ACHN (cell line): ENCODE measurements around the gene DEPP1.

Experiments
- DNase-seq: peaks from one replicate; pipeline ENCODE4 v3.0.0-alpha.2; 2015
- in situ Hi-C: cut with HindIII; loops from 2 replicates; pipeline ENCODE4 v1.10.0; 2017; ENCODE audit warnings: low sequenced_read_pairs, low pct_ligation_motif_present, low pct_unique_long_range_greater_than_20kb

Gene DEPP1

GRCh38 chr10:44970812-44971395 lies 7.7 kb downstream of the DEPP1 start:
- no peak for DNase-seq

GRCh38 chr10:44969854-44970253 lies 8.8 kb downstream of the DEPP1 start:
- in situ Hi-C loops, result no loop called here
- DNase-seq, result no peak

More at GRCh38 chr10:44970812-44971395, 7.7 kb downstream of the DEPP1 start:
- in situ Hi-C loops, result no loop called here

DNA sequence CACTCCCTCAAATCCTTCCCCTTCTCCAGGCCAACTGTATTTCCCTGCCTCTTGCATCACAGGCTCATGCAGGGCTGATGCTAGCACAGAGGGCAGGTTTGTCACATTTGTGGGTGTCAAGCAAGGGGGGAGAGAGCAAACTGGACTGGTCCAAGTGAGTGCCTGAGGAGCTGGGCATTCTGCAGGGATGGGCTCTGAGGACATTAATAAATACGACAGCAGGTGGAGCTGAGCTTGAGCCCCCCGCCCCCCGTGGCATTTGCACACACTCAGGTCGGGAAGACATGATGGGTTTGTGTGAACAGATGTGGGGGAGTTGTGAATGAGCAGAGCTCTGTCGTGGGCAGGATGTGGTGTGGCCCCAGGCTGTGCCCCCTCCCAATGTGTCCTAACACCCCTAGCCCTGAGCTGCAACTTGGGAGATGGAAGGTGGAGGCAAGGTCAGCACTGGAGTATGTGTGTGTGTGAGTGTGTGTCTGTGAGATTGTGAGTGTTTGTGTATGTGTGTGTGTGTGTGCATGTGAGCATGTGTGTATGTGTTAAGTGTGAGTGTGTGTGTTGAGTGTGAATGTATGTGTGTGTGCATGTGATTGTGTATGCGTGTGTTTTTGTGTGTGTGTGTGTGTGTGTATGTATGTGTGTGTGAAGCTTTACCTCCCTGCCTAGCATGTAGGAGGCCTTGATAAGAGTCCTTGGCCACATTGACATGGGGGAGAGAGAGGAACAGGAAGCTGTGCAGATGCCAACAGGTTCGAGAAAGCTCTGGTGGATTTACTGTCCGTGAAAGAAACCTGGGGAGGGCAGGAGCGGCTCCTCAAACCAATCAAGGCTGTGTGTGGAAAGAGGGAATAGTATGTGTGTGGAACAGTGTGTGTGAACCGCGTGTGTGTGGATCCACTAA lies 9.9 kb downstream of the DEPP1 start:
- no peak for DNase-seq
- in situ Hi-C loops, result no loop called here

- in situ Hi-C loops, result no loop called here
- DNase-seq, result no peak
Measured at GRCh38 chr10:44968091-44968490, 10.5 kb downstream of the DEPP1 start.

- DNase-seq, result no peak
- in situ Hi-C loops, result no loop called here
Measured at GRCh38 chr10:44967616-44968015, 11.0 kb downstream of the DEPP1 start.

GRCh38 chr10:44966816-44967509 lies 11.6 kb downstream of the DEPP1 start:
- no peak for DNase-seq

DNA sequence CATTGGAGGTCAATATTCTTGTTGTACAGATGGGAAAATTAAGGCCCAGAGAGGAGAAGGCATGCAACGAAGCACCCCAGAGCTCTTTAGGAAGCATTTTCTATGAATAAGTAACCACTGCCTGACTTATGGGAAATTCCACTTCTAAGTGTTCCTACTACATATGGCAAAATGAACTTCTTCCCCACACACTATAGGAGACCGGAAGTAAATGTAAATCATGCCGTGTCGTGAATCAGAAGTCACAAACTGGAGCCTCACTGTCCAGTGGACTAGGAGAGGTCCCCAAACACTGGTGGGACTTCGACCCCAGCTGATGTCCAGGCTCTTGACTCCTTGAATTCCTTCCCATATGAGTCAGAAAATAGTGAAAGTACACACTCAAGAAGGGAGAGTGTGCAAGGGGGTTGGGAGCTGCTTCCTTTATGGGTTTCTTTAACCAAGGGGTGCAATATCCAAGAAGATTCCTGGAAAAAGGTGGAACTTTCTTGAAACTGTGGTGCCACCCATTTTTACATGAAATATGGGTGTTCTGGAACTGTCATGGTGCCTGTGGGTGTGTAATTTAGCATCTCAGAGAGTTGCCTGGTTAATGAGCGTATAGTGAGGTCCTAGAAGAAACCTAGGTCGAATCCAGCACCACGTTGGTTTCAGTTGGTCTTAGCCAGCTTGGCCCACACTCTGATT lies 12.3 kb downstream of the DEPP1 start:
- no peak for DNase-seq
- in situ Hi-C loops, result no loop called here

More at GRCh38 chr10:44966816-44967509, 11.6 kb downstream of the DEPP1 start:
- in situ Hi-C loops, result no loop called here

GRCh38 chr10:44965651-44966097 lies 12.9 kb downstream of the DEPP1 start:
- no peak for DNase-seq
- in situ Hi-C loops, result no loop called here

GRCh38 chr10:44965104-44965503 lies 13.5 kb downstream of the DEPP1 start:
- no peak for DNase-seq

GRCh38 chr10:44963772-44964633 lies 14.6 kb downstream of the DEPP1 start:
- in situ Hi-C loops, result no loop called here
- no peak for DNase-seq

More at GRCh38 chr10:44965104-44965503, 13.5 kb downstream of the DEPP1 start:
- in situ Hi-C loops, result no loop called here

- in situ Hi-C loops, result no loop called here
- peak; percentile 28 for DNase-seq
Measured at GRCh38 chr10:44962870-44963738, 15.5 kb downstream of the DEPP1 start.

GRCh38 chr10:44961931-44962750 lies 16.5 kb downstream of the DEPP1 start:
- in situ Hi-C loops, result no loop called here
- DNase-seq, result no peak

DNA sequence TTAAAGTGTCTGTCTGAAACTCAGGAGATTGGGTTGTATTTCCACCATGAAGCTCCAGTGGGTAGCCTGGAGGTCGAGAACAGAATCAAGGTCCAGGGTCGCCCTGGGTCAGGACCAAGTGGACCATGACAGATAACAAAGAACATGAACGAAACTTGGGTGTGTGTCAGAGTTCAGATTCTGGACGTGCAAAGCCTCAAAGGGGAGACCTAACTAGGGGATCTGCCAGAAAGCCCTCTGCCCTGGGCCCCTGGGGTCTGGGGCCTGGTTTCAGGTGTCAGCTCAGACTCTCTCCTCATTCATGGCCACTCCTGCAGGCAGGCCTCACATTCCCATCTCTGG lies 17.4 kb downstream of the DEPP1 start:
- no peak for DNase-seq
- in situ Hi-C loops, result no loop called here

DNA sequence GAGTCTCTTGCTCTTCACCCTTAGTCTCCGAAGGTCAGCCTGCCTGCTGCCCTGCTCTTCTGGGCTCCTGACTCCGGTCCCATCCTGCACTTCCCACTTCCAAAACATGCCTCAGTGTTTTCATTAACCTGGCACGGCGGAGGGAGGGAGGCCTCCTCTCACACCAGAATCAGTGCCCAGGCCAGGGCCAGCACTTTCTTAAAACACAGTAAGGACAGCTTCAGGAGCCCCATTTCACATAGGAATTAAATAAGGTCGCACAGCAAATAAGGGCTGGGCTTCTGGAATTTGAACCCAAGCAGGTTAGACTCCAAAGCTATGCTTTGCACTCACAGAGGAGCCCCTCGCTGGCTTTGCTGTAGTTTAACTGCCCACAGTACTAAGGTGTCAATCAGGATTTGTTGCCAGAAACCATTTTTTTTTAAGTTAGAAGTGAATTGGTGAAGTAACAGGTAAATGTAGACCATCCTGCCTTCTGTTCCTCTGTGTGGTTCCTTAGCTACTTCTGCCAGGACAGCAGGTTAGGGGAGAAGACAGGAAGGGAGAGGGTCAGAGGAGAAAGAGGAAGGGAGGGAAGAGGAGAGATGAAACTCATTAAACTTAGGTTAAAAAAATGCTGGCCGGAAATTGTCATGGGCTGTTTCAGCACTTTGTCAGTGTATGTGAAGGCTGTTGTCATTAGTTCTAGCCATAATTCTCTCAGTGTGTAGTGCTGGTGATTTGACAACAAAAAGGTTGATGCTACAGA lies 18.0 kb downstream of the DEPP1 start:
- in situ Hi-C loops, result no loop called here
- DNase-seq, result no peak

GRCh38 chr10:44960088-44960460 lies 18.5 kb downstream of the DEPP1 start:
- no peak for DNase-seq
- in situ Hi-C loops, result no loop called here
